GM21529 (cell line): ENCODE results near the gene PC.
"Not testable (repeated sequence)": the region's sequence is repeated elsewhere in the genome, so short reads cannot be mapped to it uniquely, and the experiment has no call there.

Experiments
- ATAC-seq: cut with Tn5 transposase; IDR thresholded peaks from one replicate; pipeline ENCODE4 v1.9.1; 2021; ENCODE audit not compliant: unreplicated experiment

PC gene

DNA sequence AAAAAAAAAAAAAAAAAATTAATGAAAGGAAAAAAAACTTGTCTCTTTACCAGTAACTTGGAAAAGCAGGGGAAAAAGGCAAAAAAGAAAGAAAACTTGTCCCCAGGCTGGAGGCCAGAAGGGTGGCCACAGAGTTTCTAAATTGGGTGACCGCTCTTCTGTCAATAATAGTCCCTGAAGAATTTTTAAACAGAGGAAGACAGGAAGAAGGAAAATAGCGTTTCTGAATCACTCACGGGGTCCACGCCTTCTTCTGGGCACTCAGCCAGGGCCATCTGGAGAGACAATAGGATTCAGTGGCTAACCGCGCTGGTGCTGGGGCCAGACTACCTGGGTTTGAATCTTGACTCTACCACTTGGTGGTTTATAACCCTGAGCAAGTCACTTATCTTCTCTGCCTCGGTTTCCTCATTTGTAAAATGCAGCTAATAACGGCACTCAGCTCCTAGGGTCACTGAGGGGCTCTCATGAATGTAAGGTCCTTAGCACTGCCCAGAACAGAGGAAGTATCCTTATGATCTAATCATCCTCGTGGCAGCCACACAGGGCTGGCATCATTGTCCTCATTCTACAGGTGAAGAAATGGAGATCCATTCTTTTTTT, 23.9 kb upstream of the PC start:
- ATAC-seq, result no peak

DNA sequence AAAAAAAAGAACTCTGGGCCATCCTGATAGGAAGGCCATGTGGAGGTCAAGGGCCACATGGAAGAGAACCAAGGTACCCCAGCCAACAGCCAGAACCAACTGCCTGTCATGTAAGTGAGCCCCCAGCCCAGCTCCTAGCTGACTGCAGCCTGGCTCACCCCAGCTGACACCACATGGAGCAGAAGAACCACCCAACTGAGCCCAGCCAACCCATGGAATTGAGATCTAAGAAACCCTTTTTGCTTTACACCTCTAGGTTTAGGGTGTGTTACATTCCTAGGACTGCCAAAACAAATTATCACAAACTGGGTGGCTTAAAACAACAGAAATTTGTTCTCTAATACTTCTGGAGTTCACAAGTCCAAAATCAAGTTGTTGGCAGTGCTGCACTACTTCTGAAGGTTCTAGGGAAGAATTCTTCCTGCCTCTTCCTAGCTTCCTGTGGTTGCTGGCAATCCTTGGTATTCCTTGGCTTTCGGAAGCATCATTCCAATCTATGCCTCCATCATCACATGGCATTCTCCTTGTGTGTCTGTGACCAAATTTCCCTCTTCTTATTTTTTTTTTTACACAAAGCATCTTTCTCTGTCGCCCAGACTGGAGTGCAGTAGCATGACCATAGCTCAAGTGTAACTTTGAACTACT, 21.3 kb upstream of the PC start:
- ATAC-seq, result no peak

- no peak for ATAC-seq
Observed at GRCh38 chr11:66978717-66979116, 20.5 kb upstream of the PC start.

GRCh38 chr11:66978229-66978628, 20.0 kb upstream of the PC start:
- ATAC-seq, result no peak

GRCh38 chr11:66976925-66977324, 18.7 kb upstream of the PC start:
- no peak for ATAC-seq

GRCh38 chr11:66976028-66976467, 17.9 kb upstream of the PC start:
- no peak for ATAC-seq

DNA sequence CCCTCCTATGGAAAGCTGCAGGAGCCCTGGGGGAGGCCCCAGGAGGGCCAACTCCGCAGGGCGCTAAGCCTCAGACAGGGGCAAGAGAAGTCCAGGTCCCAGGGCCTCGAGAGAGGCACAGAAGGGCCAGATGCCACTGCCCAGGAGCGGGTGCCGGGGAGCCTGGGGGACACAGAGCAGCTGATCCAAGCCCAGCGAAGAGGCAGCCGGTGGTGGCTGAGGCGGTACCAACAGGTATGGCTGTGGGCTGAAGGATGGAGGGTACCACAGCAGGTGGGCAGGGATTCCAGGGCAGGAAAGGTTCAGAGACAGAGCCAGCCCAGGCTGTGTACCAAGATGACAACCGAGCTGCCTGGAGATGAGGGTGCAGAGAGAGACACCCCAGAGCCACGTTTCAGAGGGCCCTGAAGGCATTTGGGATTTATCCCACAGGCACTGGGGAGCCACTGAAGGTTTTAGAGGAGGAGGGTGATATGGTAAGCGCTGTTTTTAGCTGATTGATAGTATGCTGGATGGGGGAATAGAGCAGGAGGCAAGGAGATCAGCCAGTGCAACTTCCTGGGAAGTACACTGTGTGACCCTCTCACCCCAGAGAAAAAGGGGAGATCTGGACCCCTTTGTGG, 17.3 kb upstream of the PC start:
- ATAC-seq, result no peak

- no peak for ATAC-seq
Observed at GRCh38 chr11:66974724-66975404, 16.7 kb upstream of the PC start, which contains the start of gene C11orf86. Gene C11orf86 (plus strand): TSS chr11:66975304. CDS start chr11:66975363, 59 bp downstream.

GRCh38 chr11:66973956-66974580, 15.9 kb upstream of the PC start:
- no peak for ATAC-seq

DNA sequence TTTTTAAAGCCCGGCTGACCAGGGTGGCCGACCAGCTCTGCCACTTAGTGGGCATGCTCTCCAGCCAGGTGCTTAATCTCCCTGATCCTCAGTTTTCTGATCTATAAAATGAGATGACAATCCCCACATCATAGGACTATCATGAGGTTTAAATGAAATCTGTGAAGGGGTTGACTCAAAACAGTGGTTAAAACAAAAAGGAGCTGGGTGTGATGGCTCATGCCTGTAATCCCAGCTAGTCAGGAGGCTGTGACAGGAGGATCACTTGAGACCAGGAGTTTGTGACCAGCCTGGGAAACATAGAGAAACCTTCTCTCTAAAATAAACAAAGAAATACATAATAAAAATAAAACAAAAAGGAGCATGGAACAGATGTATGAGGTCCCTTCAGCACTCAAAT, 13.3 kb upstream of the PC start:
- ATAC-seq, result no peak

DNA sequence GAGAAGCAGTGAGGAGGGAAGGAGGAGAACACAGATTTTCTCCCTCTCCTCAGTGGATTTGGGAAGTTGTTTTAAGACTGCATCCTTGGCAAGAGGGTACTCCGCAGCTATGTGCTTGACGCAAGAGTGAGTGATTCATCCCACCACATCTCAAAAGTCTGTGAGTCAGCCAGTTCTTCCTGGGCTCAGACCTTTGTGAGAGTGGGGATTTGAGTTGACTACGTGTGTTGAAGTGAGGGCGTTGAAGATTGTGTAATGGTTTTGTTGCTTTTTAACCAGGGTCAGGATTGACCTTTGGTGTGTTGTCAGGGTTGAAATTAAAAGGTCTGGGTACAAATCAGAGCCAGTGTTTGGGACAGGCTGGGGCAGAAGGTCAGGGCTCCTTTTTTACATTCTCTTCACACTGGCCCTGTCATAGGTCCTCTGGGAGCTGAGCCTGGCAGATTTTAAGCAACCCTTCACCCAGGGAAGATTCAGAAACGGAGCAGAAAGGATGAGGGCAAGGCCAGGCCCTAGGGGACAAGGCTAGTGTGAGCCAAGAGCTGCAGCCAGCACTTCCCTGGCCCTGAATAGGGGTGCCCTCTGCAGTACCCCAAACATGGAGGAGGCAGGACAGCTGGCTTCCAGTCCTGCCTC, 12.7 kb upstream of the PC start:
- ATAC-seq, result no peak

DNA sequence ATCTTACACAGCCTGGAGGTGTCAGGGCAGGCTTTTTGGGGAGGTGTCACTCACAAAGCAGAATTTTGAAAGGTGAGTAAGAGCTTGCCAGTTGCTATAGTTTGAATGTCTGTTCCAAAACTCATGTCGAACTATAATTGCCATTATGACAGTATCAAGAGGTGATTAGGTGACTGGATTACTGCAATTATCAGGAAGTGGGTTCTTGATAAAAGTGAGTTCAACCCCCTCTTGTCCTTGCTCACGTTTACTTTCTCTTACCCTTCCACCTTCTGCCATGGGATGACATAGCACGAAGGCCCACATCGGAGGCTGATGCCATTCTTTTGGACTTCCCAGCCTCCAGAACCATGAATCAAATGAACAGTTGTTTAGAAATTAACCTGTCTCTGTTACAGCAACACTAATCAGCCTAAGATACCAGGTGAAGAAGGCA, 12.2 kb upstream of the PC start:
- no peak for ATAC-seq

GRCh38 chr11:66969584-66970225, 11.5 kb upstream of the PC start:
- no peak for ATAC-seq

GRCh38 chr11:66967670-66968425, 9.7 kb upstream of the PC start:
- no peak for ATAC-seq

GRCh38 chr11:66966351-66966750, 8.2 kb upstream of the PC start:
- ATAC-seq, result no peak

GRCh38 chr11:66964495-66964894, 6.3 kb upstream of the PC start:
- ATAC-seq, result no peak

GRCh38 chr11:66962801-66963200, 4.6 kb upstream of the PC start:
- no peak for ATAC-seq

DNA sequence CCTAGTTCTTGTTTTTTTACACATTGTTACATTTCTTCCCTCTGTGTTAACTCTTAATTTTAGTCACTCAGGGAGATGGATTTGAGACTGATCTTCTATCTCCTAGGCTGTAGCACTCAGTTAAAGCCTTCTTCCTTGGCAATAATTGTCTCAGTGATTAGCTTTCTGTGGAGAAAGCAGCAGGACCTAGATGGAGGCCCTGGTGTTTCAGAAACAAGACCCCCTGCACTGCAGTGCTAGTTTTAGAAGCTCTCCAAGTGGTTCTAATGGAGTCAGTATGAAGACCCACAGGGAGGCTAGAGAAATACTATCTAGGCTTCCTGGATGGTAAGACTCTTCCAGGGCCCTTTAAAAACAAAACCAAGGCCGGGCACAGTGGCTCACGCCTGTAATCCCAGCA, 4.1 kb upstream of the PC start:
- ATAC-seq, result no peak

DNA sequence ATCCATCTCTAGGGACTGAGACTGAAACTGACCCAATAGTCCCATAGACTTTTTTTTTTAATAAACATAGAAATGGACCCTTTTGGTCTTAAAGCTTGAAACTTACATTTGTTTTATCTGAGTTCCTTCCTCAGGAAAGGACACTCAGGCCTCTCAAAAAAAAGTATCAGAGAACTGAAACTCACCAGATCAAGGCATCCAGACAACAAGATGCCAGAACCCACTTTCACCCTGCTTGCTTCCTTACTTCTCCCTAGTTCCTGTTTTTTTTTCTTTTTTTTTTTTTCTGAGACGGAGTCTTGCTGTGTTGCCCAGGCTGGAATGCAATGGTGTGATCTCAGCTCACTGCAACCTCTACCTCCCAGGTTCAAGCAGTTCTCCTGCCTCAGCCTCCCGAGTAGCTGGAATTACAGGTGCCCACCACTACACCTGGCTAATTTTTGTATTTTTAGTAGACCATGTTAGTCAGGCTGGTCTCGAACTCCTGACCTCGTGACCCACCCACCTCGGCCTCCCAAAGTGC, 3.6 kb upstream of the PC start:
- not testable (repeated sequence) for ATAC-seq

- ATAC-seq, result no peak
Observed at GRCh38 chr11:66958956-66959274, 732 bp upstream of the PC start.
